HEK293 (cell line): ENCODE results near the gene SENP8.
A peak's percentile ranks its signal among the peaks of the same experiment; 100 is the strongest.

Source experiments
- BCL11B ChIP-seq: fragments of 450-650 bp; formaldehyde crosslinking; IDR thresholded peaks from 2 replicates; pipeline ENCODE4 v1.5.1; 2016; ENCODE audit warnings: low read depth, missing biosample characterization, missing genetic modification characterization
- GLIS2 ChIP-seq: fragments of 450-650 bp; formaldehyde crosslinking; IDR thresholded peaks from 2 replicates; pipeline ENCODE4 v1.5.1; 2016; ENCODE audit warnings: missing biosample characterization, missing genetic modification characterization
- IKZF3 ChIP-seq: fragments of 450-650 bp; IDR thresholded peaks from 2 replicates; pipeline ENCODE4 v1.5.0; 2018; ENCODE audit warnings: missing biosample characterization, mild to moderate bottlenecking, missing genetic modification characterization, moderate library complexity
- KLF17 ChIP-seq: fragments of 450-650 bp; formaldehyde crosslinking; IDR thresholded peaks from 2 replicates; pipeline ENCODE4 v1.5.1; 2016; ENCODE audit warnings: missing biosample characterization, missing genetic modification characterization
- KLF8 ChIP-seq: fragments of 450-650 bp; formaldehyde crosslinking; IDR thresholded peaks from 2 replicates; pipeline ENCODE4 v1.5.1; 2016; ENCODE audit warnings: missing biosample characterization, missing genetic modification characterization
- KLF9 ChIP-seq: fragments of 450-650 bp; formaldehyde crosslinking; IDR thresholded peaks from 2 replicates; pipeline ENCODE4 v1.5.1; 2016; ENCODE audit warnings: missing biosample characterization, missing genetic modification characterization, low read depth
- OSR2 ChIP-seq: fragments of 450-650 bp; formaldehyde crosslinking; IDR thresholded peaks from 2 replicates; pipeline ENCODE4 v1.5.1; 2016; ENCODE audit warnings: missing biosample characterization, missing genetic modification characterization
- PRDM4 ChIP-seq: fragments of 450-650 bp; formaldehyde crosslinking; IDR thresholded peaks from 2 replicates; pipeline ENCODE4 v1.5.1; 2017; ENCODE audit warnings: missing biosample characterization, missing genetic modification characterization
- SP7 ChIP-seq: fragments of 450-650 bp; formaldehyde crosslinking; IDR thresholded peaks from 2 replicates; pipeline ENCODE4 v1.5.1; 2016; ENCODE audit warnings: missing biosample characterization, missing genetic modification characterization
- ZBTB21 ChIP-seq: fragments of 450-650 bp; formaldehyde crosslinking; IDR thresholded peaks from 2 replicates; pipeline ENCODE4 v1.5.1; 2017; ENCODE audit warnings: missing biosample characterization, missing genetic modification characterization
- ZBTB49 ChIP-seq: fragments of 450-650 bp; formaldehyde crosslinking; IDR thresholded peaks from 2 replicates; pipeline ENCODE4 v1.5.1; 2016; ENCODE audit warnings: missing biosample characterization, missing genetic modification characterization, low read depth
- ZNF133 ChIP-seq: fragments of 450-650 bp; formaldehyde crosslinking; IDR thresholded peaks from 2 replicates; pipeline ENCODE4 v1.5.1; 2016; ENCODE audit warnings: missing biosample characterization, missing genetic modification characterization
- ZNF140 ChIP-seq: fragments of 450-650 bp; formaldehyde crosslinking; IDR thresholded peaks from 2 replicates; pipeline ENCODE4 v1.5.1; 2016; ENCODE audit warnings: missing biosample characterization, missing genetic modification characterization
- ZNF175 ChIP-seq: fragments of 450-650 bp; formaldehyde crosslinking; IDR thresholded peaks from 2 replicates; pipeline ENCODE4 v1.5.1; 2016; ENCODE audit warnings: missing biosample characterization, missing genetic modification characterization
- ZNF18 ChIP-seq: fragments of 450-650 bp; formaldehyde crosslinking; IDR thresholded peaks from 2 replicates; pipeline ENCODE4 v1.5.1; 2016; ENCODE audit warnings: missing biosample characterization, missing genetic modification characterization
- ZNF202 ChIP-seq: fragments of 450-650 bp; formaldehyde crosslinking; IDR thresholded peaks from 2 replicates; pipeline ENCODE4 v1.5.1; 2016; ENCODE audit warnings: missing biosample characterization, missing genetic modification characterization, borderline replicate concordance
- ZNF280D ChIP-seq: fragments of 450-650 bp; formaldehyde crosslinking; IDR thresholded peaks from 2 replicates; pipeline ENCODE4 v1.5.1; 2016; ENCODE audit warnings: missing biosample characterization, missing genetic modification characterization
- ZNF311 ChIP-seq: fragments of 450-650 bp; formaldehyde crosslinking; IDR thresholded peaks from 2 replicates; pipeline ENCODE4 v1.5.1; 2017; ENCODE audit warnings: missing biosample characterization, missing genetic modification characterization, borderline replicate concordance
- ZNF529 ChIP-seq: fragments of 450-650 bp; formaldehyde crosslinking; IDR thresholded peaks from 2 replicates; pipeline ENCODE4 v1.5.1; 2017; ENCODE audit warnings: missing genetic modification characterization, missing biosample characterization; ENCODE audit not compliant: insufficient replicate concordance
- ZNF548 ChIP-seq: fragments of 450-650 bp; formaldehyde crosslinking; IDR thresholded peaks from 2 replicates; pipeline ENCODE4 v1.5.1; 2016; ENCODE audit warnings: missing biosample characterization, missing genetic modification characterization
- ZNF624 ChIP-seq: fragments of 450-650 bp; formaldehyde crosslinking; IDR thresholded peaks from 2 replicates; pipeline ENCODE4 v1.5.1; 2017; ENCODE audit warnings: missing biosample characterization, missing genetic modification characterization
- ZNF664 ChIP-seq: fragments of 450-650 bp; formaldehyde crosslinking; IDR thresholded peaks from 2 replicates; pipeline ENCODE4 v1.5.1; 2016; ENCODE audit warnings: missing biosample characterization, missing genetic modification characterization
- ZNF692 ChIP-seq: fragments of 450-650 bp; formaldehyde crosslinking; IDR thresholded peaks from 2 replicates; pipeline ENCODE4 v1.5.1; 2016; ENCODE audit warnings: missing biosample characterization, missing genetic modification characterization
- ZNF76 ChIP-seq: fragments of 450-650 bp; formaldehyde crosslinking; IDR thresholded peaks from 2 replicates; pipeline ENCODE4; 2016; ENCODE audit warnings: low read depth, missing biosample characterization, missing genetic modification characterization, borderline replicate concordance
- ZNF777 ChIP-seq: fragments of 450-650 bp; formaldehyde crosslinking; IDR thresholded peaks from 2 replicates; pipeline ENCODE4 v1.5.1; 2017; ENCODE audit warnings: missing biosample characterization, missing genetic modification characterization, borderline replicate concordance
- ZNF843 ChIP-seq: fragments of 450-650 bp; formaldehyde crosslinking; IDR thresholded peaks from 2 replicates; pipeline ENCODE4 v1.5.1; 2016; ENCODE audit warnings: missing biosample characterization, missing genetic modification characterization
- ZXDB ChIP-seq: fragments of 450-650 bp; formaldehyde crosslinking; IDR thresholded peaks from 2 replicates; pipeline ENCODE4 v1.5.1; 2016; ENCODE audit warnings: missing biosample characterization, missing genetic modification characterization

The SENP8 gene

GRCh38 chr15:72118017-72118978, at the start of gene SENP8, which contains the start of gene MYO9A (continued):
- TF ChIP-seq ZNF18 (tag by site-specific recombination): no peak
- TF ChIP-seq ZNF548: no peak
- TF ChIP-seq ZNF133 (tag by site-specific recombination): no peak
- TF ChIP-seq ZXDB (tag by site-specific recombination): peak; percentile 94
- peak; percentile 82 for TF ChIP-seq KLF17 (tag by site-specific recombination)
- TF ChIP-seq ZNF76: peak; percentile 41; the same call in 1 of the 2 replicates
- TF ChIP-seq ZNF140 (tag by site-specific recombination): no peak
- TF ChIP-seq KLF9 (tag by site-specific recombination): peak; percentile 96
- TF ChIP-seq ZNF175 (tag by site-specific recombination): no peak
- peak; percentile 77 for TF ChIP-seq ZNF692 (tag by site-specific recombination)
- TF ChIP-seq GLIS2 (tag by site-specific recombination): no peak
- peak; percentile 52; the same call in 1 of the 2 replicates for TF ChIP-seq ZNF664 (tag by site-specific recombination)
- TF ChIP-seq BCL11B (tag by site-specific recombination): no peak
- TF ChIP-seq PRDM4 (tag by site-specific recombination): no peak
- peak; percentile 84 for TF ChIP-seq KLF8 (tag by site-specific recombination)
- peak; percentile 89 for TF ChIP-seq SP7 (tag by site-specific recombination)
- no peak for TF ChIP-seq ZBTB49
- no peak for TF ChIP-seq ZNF202 (tag by site-specific recombination)
- no peak for TF ChIP-seq ZNF624 (tag by site-specific recombination)
- no peak for TF ChIP-seq OSR2 (tag by site-specific recombination)
- no peak for TF ChIP-seq ZNF529
- no peak for TF ChIP-seq IKZF3 (tag by site-specific recombination)
- TF ChIP-seq ZNF280D (tag by site-specific recombination): 0 out of 2 replicates have a peak, but pooled peaks have one; percentile 51
- 0 out of 2 replicates have a peak, but pooled peaks have one; percentile 69 for TF ChIP-seq ZBTB21 (tag by site-specific recombination)
- TF ChIP-seq ZNF843: peak; percentile 53; the same call in 1 of the 2 replicates
- no peak for TF ChIP-seq ZNF777 (tag by site-specific recombination)
- TF ChIP-seq ZNF311 (tag by site-specific recombination): no peak
